Liver (tissue), 9 donors: ENCODE data around the gene SLC27A4. TPM values are rescaled to one million over a fixed set of nuclear protein-coding genes. Genes with fewer than 3 reads are reported as not detected.

Source experiments
- DNase-seq: peaks from one replicate; pipeline ENCODE4 v3.0.0-alpha.2; 2017; ENCODE audit warnings: low spot score
- H3K27ac ChIP-seq, 2 donors: one replicate each; pipeline ENCODE4 v1.7.0; 2013; ENCODE audit warnings: inconsistent platforms in 2 of 2, low read length in 2 of 2, control low read depth in 1 of 2, low read depth in 1 of 2, mild to moderate bottlenecking in 1 of 2
- H3K27me3 ChIP-seq, 4 donors: one replicate each; pipeline versions ENCODE4 v1.6.1 to v1.7.0; 2013; ENCODE audit warnings: low read length in 3 of 4, inconsistent platforms in 1 of 4, mild to moderate bottlenecking in 1 of 4, moderate library complexity in 1 of 4; ENCODE audit not compliant: control insufficient read depth in 4 of 4, insufficient read depth in 4 of 4
- H3K36me3 ChIP-seq, 4 donors: one replicate each; pipeline versions ENCODE4 v1.6.1 to v1.7.0; 2013; ENCODE audit warnings: low read length in 3 of 4, mild to moderate bottlenecking in 3 of 4, low read depth in 1 of 4, moderate library complexity in 1 of 4; ENCODE audit not compliant: control insufficient read depth in 4 of 4, insufficient read depth in 3 of 4
- H3K4me1 ChIP-seq, 4 donors: one replicate each; pipeline versions ENCODE4 v1.6.1 to v1.7.0; 2013; ENCODE audit warnings: low read length in 3 of 4, mild to moderate bottlenecking in 3 of 4, moderate library complexity in 1 of 4; ENCODE audit not compliant: control insufficient read depth in 4 of 4, insufficient read depth in 4 of 4
- H3K4me3 ChIP-seq, 3 donors: one replicate each; pipeline versions ENCODE4 v1.6.1 to v1.7.0; 2013; ENCODE audit warnings: low read length in 3 of 3, control low read depth in 1 of 3, low read depth in 1 of 3, mild to moderate bottlenecking in 1 of 3
- H3K9ac ChIP-seq, 2 donors: one replicate each; pipeline ENCODE4 v1.7.0; 2013; ENCODE audit warnings: low read length in 2 of 2, mild to moderate bottlenecking in 2 of 2, moderate library complexity in 2 of 2, control low read depth in 1 of 2, low read depth in 1 of 2
- H3K9me3 ChIP-seq, 4 donors: one replicate each; pipeline versions ENCODE4 v1.6.1 to v1.7.0; 2013; ENCODE audit warnings: low read length in 3 of 4; ENCODE audit not compliant: control insufficient read depth in 4 of 4
- ATF3 ChIP-seq: IDR thresholded peaks from 2 replicates; pipeline ENCODE4 v1.6.1; 2016; ENCODE audit warnings: antibody characterized with exemption
- CTCF ChIP-seq: fragments of 150-350 bp; IDR thresholded peaks from 2 replicates; pipeline ENCODE4 v1.5.1; 2017; ENCODE audit warnings: improper control_type of control experiment, low read depth, low read length; ENCODE audit not compliant: missing input control
- EGR1 ChIP-seq, 2 donors: IDR thresholded peaks; 2 replicates each; pipeline ENCODE4 v1.6.1; 2016 to 2018; ENCODE audit warnings: antibody characterized with exemption in 2 of 2, low read depth in 2 of 2
- FOXA1 ChIP-seq: IDR thresholded peaks from 2 replicates; pipeline ENCODE4 v1.6.1; 2016; ENCODE audit warnings: antibody characterized with exemption
- FOXA2 ChIP-seq: IDR thresholded peaks from 2 replicates; pipeline ENCODE4 v1.6.1; 2016; ENCODE audit warnings: antibody characterized with exemption
- GABPA ChIP-seq, 2 donors: IDR thresholded peaks in 1 of 2; conservative IDR thresholded peaks in 1 of 2; 2 replicates each; pipeline ENCODE4 v1.6.1; 2016; ENCODE audit warnings: antibody characterized with exemption in 2 of 2, mild to moderate bottlenecking in 1 of 2, moderate library complexity in 1 of 2
- HNF4A ChIP-seq, 2 donors: conservative IDR thresholded peaks; 2 replicates each; pipeline ENCODE4 v1.6.1; 2016; ENCODE audit warnings: antibody characterized with exemption in 2 of 2, mild to moderate bottlenecking in 2 of 2
- HNF4G ChIP-seq: IDR thresholded peaks from 2 replicates; pipeline ENCODE4 v1.6.1; 2016; ENCODE audit warnings: antibody characterized with exemption
- MAX ChIP-seq: IDR thresholded peaks from 2 replicates; pipeline ENCODE4 v1.6.1; 2016; ENCODE audit warnings: antibody characterized with exemption
- NR2F2 ChIP-seq: IDR thresholded peaks from 2 replicates; pipeline ENCODE4 v1.6.1; 2016; ENCODE audit warnings: antibody characterized with exemption
- RAD21 ChIP-seq, 2 donors: IDR thresholded peaks; 2 replicates each; pipeline ENCODE4 v1.6.1; 2016; ENCODE audit warnings: antibody characterized with exemption in 2 of 2, mild to moderate bottlenecking in 2 of 2
- REST ChIP-seq: IDR thresholded peaks from 2 replicates; pipeline ENCODE4 v1.6.1; 2016; ENCODE audit warnings: antibody characterized with exemption, mild to moderate bottlenecking
- RXRA ChIP-seq, 2 donors: IDR thresholded peaks; 2 replicates each; pipeline ENCODE4 v1.6.1; 2017 to 2018; ENCODE audit warnings: antibody characterized with exemption in 2 of 2, mild to moderate bottlenecking in 1 of 2
- SP1 ChIP-seq: IDR thresholded peaks from 2 replicates; pipeline ENCODE4 v1.6.1; 2018; ENCODE audit warnings: antibody characterized with exemption, mild to moderate bottlenecking
- TAF1 ChIP-seq: conservative IDR thresholded peaks from 2 replicates; pipeline ENCODE4 v1.6.1; 2016; ENCODE audit warnings: antibody characterized with exemption, mild to moderate bottlenecking
- YY1 ChIP-seq: IDR thresholded peaks from 2 replicates; pipeline ENCODE4 v1.6.1; 2016; ENCODE audit warnings: antibody characterized with exemption, mild to moderate bottlenecking
- ZBTB33 ChIP-seq: IDR thresholded peaks from 2 replicates; pipeline ENCODE4 v1.6.1; 2016; ENCODE audit warnings: antibody characterized with exemption
- WGBS: extraction: QIAGEN DNeasy Blood & Tissue Kit; methylation state at CpG from one replicate; pipeline ENCODE4 v1.1.7; 2013; 5-methylcytosine and 5-hydroxymethylcytosine counted together
- polyA plus RNA-seq, 2 donors: library from polyadenylated mRNA; stranded (reverse) in 1 of 2; unstranded in 1 of 2; fragments of 200-250 nt in 1 of 2; fragments of >200 nt in 1 of 2; fragmentation: Nextera tagmentation in 1 of 2; extraction: Ambion mirVana in 1 of 2; gene quantifications; one replicate each; pipeline versions ENCODE4 v1.2.1 to v1.2.3, GENCODE V29; 2013 to 2015
- total RNA-seq, 2 donors: library from RNA; depleted of rRNA; stranded (reverse); fragments of >200 nt; gene quantifications; one replicate each; pipeline ENCODE4 v1.2.3, GENCODE V29; 2014
- donor health status: healthy.
- donor health status: healthy.
- donor health status: healthy.
- donor health status: healthy.
- donor health status: healthy.

SLC27A4 gene
- total and polyA plus RNA-seq, 4 donors: 5.9 to 36.4 (median 14.7) TPM

- Histone ChIP-seq H3K4me3 (no peak overlapping the region), H3K4me1 (peaks cover 0 to 5% (median 4%) of the 10 kb centered on the region in 4 donors), H3K27me3 (no peaks in the 10 kb centered on the region), H3K27ac (no peak overlapping the region), H3K9me3 (no peaks in the 10 kb centered on the region), H3K9ac (no peak overlapping the region), H3K36me3 (peaks cover 6 to 34% (median 12%) of the 10 kb centered on the region in 4 donors)
- DNase-seq: no peak
- TF ChIP-seq NR2F2: no peak
- TF ChIP-seq GABPA (IDR thresholded peaks at IDR 0.05 in 1 of 2, conservative IDR thresholded peaks at IDR 0.05 in 1 of 2): no peak
- TF ChIP-seq FOXA2: no peak
- TF ChIP-seq HNF4G: no peak
- no peak for TF ChIP-seq RAD21 (IDR thresholded peaks at IDR 0.05)
- TF ChIP-seq ZBTB33: no peak
- 79% methylated on average over 9 of the region's 9 CpGs for WGBS
Observed at GRCh38 chr9:128316421-128316820, 23.9 kb upstream of the SLC27A4 start.

GRCh38 chr9:128317629-128318028 is 22.7 kb upstream of the SLC27A4 start:
- H3K4me1 ChIP-seq: peaks cover 0 to 10% (median 8%) of the 10 kb centered on the region in 4 donors
- TF ChIP-seq ZBTB33: no peak
- no peak for TF ChIP-seq EGR1 (IDR thresholded peaks at IDR 0.05; ENCODE audit: low read depth in 2 of 2)
- TF ChIP-seq CTCF: no peak
- no peak for TF ChIP-seq FOXA2
- no peak for TF ChIP-seq MAX
- no peak for TF ChIP-seq TAF1
- TF ChIP-seq RAD21 (IDR thresholded peaks at IDR 0.05): no peak
- TF ChIP-seq REST: no peak
- TF ChIP-seq FOXA1: no peak
- no peak for TF ChIP-seq GABPA (IDR thresholded peaks at IDR 0.05 in 1 of 2, conservative IDR thresholded peaks at IDR 0.05 in 1 of 2)
- TF ChIP-seq ATF3: no peak
- no peak for TF ChIP-seq YY1
- TF ChIP-seq NR2F2: no peak
- TF ChIP-seq SP1: no peak
- TF ChIP-seq HNF4G: no peak
- TF ChIP-seq RXRA (IDR thresholded peaks at IDR 0.05): no peak
- no peak for TF ChIP-seq HNF4A (conservative IDR thresholded peaks at IDR 0.05)
- H3K27ac ChIP-seq: no peak overlapping the region
- no peak overlapping the region for H3K4me3 ChIP-seq
- H3K27me3 ChIP-seq: no peaks in the 10 kb centered on the region
- DNase-seq: no peak
- H3K9me3 ChIP-seq: no peaks in the 10 kb centered on the region
- no peak overlapping the region for H3K9ac ChIP-seq
- WGBS: 97% methylated on average over 2 of the region's 2 CpGs
- H3K36me3 ChIP-seq: peaks cover 6 to 33% (median 12%) of the 10 kb centered on the region in 4 donors
